K562 (cell line): ENCODE results near the gene SCP2. TPM values are rescaled to one million over a fixed set of nuclear protein-coding genes. Genes with fewer than 3 reads are reported as not detected.

Source experiments
- CEBPG ChIP-seq, 3 experiments: fragments of 200-800 bp in 1 of 3; sonication (Bioruptor generic) in 1 of 3; sonication (generic) in 1 of 3; formaldehyde crosslinking in 1 of 3; IDR thresholded peaks in 2 of 3; conservative IDR thresholded peaks in 1 of 3; 2 replicates each; pipeline versions ENCODE4 v1.6.1 to v1.8.0; 2016 to 2022; ENCODE audit warnings: missing compliant biosample characterization in 2 of 3, missing genetic modification characterization in 2 of 3, mild to moderate bottlenecking in 1 of 3, missing genetic modification reagents in 1 of 3
- COPS2 ChIP-seq: fragments of 450-650 bp; conservative IDR thresholded peaks from 2 replicates; pipeline ENCODE4 v1.6.1; 2016; ENCODE audit warnings: mild to moderate bottlenecking, moderate library complexity
- GABPA ChIP-seq: fragments of 200-800 bp; sonication (Bioruptor generic); conservative IDR thresholded peaks from 2 replicates; pipeline ENCODE4 v1.6.1; 2016; ENCODE audit warnings: low read depth, missing genetic modification characterization, missing compliant biosample characterization
- HDAC2 ChIP-seq: fragments of 450-650 bp; IDR thresholded peaks from 2 replicates; pipeline ENCODE4 v1.6.1; 2016; ENCODE audit warnings: mild to moderate bottlenecking
- LEF1 ChIP-seq: fragments of 450-650 bp; IDR thresholded peaks from 2 replicates; pipeline ENCODE4 v1.6.1; 2016; ENCODE audit warnings: mild to moderate bottlenecking
- MEF2A ChIP-seq: IDR thresholded peaks from 2 replicates; pipeline ENCODE4 v1.6.1; 2011; ENCODE audit warnings: low read depth, mild to moderate bottlenecking, low read length, moderate library complexity; ENCODE audit not compliant: control insufficient read depth
- MYBL2 ChIP-seq, 2 experiments: fragments of 450-650 bp in 1 of 2; sonication (generic) in 1 of 2; formaldehyde crosslinking in 1 of 2; IDR thresholded peaks; 2 replicates each; pipeline versions ENCODE4 v1.6.1 to v1.8.1; 2017 to 2022; ENCODE audit warnings: borderline replicate concordance in 1 of 2, inconsistent platforms in 1 of 2, low read depth in 1 of 2, mild to moderate bottlenecking in 1 of 2, missing genetic modification reagents in 1 of 2, moderate library complexity in 1 of 2
- NCOA1 ChIP-seq: fragments of 450-650 bp; IDR thresholded peaks from 2 replicates; pipeline ENCODE4 v1.6.1; 2016; ENCODE audit warnings: low read depth
- NFATC3 ChIP-seq: fragments of 450-650 bp; IDR thresholded peaks from 2 replicates; pipeline ENCODE4 v1.6.1; 2017; ENCODE audit warnings: mild to moderate bottlenecking
- PHF21A ChIP-seq: fragments of 450-650 bp; IDR thresholded peaks from 2 replicates; pipeline ENCODE4 v1.6.1; 2017; ENCODE audit warnings: low read depth, borderline replicate concordance
- polyA plus RNA-seq, 8 experiments: library from polyadenylated mRNA; depleted of rRNA in 4 of 8; stranded (reverse) in 5 of 8; unstranded in 3 of 8; fragments of >200 nt; fragmentation: Nextera tagmentation in 2 of 8; fragmentation: Illumina TruSeq in 1 of 8; extraction: Ambion mirVana in 2 of 8; extraction: Trizol in 1 of 8; gene quantifications; 2 replicates each; pipeline versions ENCODE4 v1.2.1 to v1.2.3, GENCODE V29; 2011 to 2014; ENCODE audit warnings: inconsistent platforms in 1 of 8, missing spikeins in 1 of 8
- total RNA-seq, 7 experiments: library from RNA; depleted of rRNA in 6 of 7; stranded (reverse); fragments of >200 nt in 6 of 7; fragmentation: Illumina TruSeq in 2 of 7; extraction: Trizol in 2 of 7; gene quantifications; 2 replicates each; pipeline versions ENCODE4 v1.2.1 to v1.2.3, GENCODE V29; 2011 to 2021; ENCODE audit warnings: low replicate concordance in 1 of 7
- TF ChIP-seq, protein P1 (sequence below): sonication (generic); formaldehyde crosslinking; IDR thresholded peaks from 2 replicates; pipeline ENCODE4 v1.8.1; 2022; ENCODE audit warnings: missing genetic modification reagents
- TF ChIP-seq, protein P2 (sequence below): IDR thresholded peaks from 2 replicates; pipeline ENCODE4 v1.6.1; 2011; ENCODE audit not compliant: insufficient read length; ENCODE audit errors: extremely low read depth
- TF ChIP-seq, protein P3 (sequence below): fragments of 450-650 bp; formaldehyde crosslinking; IDR thresholded peaks from 2 replicates; pipeline ENCODE4 v1.4.0; 2022; ENCODE audit warnings: mild to moderate bottlenecking, moderate library complexity
- TF ChIP-seq, protein P4 (sequence below), 2 experiments: fragments of 450-650 bp; formaldehyde crosslinking in 1 of 2; IDR thresholded peaks; 2 replicates each; pipeline versions ENCODE4 v1.4.0 to v1.6.1; 2014 to 2020; ENCODE audit warnings: mild to moderate bottlenecking in 2 of 2, borderline replicate concordance in 1 of 2, low read depth in 1 of 2

SCP2 gene
- total and polyA plus RNA-seq, 9 of the 15 experiments (the other 6 are each of a cell fraction or from before 2014, with no cell fraction given): 63.8 to 258 (median 106) TPM

DNA sequence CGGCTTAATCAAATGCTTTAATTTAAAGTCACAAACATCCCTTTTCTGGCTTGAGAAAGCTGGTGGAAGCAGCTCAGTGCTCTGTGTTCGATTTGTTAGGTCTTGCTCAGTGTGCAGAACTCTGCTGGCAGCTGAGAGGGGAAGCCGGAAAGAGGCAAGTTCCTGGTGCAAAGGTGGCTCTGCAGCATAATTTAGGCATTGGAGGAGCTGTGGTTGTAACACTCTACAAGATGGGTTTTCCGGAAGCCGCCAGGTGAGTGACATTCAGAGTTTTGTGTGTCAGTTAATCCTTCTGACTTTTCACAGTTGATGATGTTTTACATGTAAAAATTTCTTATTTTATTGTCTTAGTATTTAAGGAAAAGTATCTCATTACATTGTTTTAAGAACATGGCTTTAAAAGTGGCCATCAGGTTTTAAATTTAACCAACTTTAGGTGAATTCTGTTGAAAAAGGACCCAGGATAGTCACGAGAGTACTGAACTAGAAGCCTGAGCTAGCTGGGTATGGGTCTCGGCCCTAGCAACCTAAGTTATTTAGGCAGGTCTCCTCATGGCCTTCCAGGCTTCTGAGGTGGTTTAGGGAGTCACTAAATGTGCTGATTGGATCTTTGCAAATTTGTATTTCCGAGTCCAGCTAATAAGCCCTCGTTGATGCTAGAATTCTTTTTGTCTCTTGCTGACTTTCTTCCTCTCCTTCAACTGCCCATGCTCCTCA, 87.9 kb downstream of the SCP2 start (continued):
- TF ChIP-seq NFATC3: no peak
- TF ChIP-seq MEF2A: 0 out of 2 replicates have a peak, but pooled peaks have one; percentile 39
- TF ChIP-seq GABPA (tag): peak; percentile 85
- TF ChIP-seq LEF1: no peak; the same call in 1 of the 2 replicates
- TF ChIP-seq NCOA1: no peak
- TF ChIP-seq, protein P1, sequence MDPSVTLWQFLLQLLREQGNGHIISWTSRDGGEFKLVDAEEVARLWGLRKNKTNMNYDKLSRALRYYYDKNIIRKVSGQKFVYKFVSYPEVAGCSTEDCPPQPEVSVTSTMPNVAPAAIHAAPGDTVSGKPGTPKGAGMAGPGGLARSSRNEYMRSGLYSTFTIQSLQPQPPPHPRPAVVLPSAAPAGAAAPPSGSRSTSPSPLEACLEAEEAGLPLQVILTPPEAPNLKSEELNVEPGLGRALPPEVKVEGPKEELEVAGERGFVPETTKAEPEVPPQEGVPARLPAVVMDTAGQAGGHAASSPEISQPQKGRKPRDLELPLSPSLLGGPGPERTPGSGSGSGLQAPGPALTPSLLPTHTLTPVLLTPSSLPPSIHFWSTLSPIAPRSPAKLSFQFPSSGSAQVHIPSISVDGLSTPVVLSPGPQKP: no peak
- TF ChIP-seq, protein P2, sequence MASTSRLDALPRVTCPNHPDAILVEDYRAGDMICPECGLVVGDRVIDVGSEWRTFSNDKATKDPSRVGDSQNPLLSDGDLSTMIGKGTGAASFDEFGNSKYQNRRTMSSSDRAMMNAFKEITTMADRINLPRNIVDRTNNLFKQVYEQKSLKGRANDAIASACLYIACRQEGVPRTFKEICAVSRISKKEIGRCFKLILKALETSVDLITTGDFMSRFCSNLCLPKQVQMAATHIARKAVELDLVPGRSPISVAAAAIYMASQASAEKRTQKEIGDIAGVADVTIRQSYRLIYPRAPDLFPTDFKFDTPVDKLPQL: no peak
- TF ChIP-seq, protein P3, sequence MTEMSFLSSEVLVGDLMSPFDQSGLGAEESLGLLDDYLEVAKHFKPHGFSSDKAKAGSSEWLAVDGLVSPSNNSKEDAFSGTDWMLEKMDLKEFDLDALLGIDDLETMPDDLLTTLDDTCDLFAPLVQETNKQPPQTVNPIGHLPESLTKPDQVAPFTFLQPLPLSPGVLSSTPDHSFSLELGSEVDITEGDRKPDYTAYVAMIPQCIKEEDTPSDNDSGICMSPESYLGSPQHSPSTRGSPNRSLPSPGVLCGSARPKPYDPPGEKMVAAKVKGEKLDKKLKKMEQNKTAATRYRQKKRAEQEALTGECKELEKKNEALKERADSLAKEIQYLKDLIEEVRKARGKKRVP (CRISPR knock-in tag): no peak
- TF ChIP-seq COPS2: no peak
- peak; percentile 45; the same call in 1 of the 2 replicates for TF ChIP-seq PHF21A
- TF ChIP-seq, protein P4, sequence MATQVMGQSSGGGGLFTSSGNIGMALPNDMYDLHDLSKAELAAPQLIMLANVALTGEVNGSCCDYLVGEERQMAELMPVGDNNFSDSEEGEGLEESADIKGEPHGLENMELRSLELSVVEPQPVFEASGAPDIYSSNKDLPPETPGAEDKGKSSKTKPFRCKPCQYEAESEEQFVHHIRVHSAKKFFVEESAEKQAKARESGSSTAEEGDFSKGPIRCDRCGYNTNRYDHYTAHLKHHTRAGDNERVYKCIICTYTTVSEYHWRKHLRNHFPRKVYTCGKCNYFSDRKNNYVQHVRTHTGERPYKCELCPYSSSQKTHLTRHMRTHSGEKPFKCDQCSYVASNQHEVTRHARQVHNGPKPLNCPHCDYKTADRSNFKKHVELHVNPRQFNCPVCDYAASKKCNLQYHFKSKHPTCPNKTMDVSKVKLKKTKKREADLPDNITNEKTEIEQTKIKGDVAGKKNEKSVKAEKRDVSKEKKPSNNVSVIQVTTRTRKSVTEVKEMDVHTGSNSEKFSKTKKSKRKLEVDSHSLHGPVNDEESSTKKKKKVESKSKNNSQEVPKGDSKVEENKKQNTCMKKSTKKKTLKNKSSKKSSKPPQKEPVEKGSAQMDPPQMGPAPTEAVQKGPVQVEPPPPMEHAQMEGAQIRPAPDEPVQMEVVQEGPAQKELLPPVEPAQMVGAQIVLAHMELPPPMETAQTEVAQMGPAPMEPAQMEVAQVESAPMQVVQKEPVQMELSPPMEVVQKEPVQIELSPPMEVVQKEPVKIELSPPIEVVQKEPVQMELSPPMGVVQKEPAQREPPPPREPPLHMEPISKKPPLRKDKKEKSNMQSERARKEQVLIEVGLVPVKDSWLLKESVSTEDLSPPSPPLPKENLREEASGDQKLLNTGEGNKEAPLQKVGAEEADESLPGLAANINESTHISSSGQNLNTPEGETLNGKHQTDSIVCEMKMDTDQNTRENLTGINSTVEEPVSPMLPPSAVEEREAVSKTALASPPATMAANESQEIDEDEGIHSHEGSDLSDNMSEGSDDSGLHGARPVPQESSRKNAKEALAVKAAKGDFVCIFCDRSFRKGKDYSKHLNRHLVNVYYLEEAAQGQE (IDR thresholded peaks at IDR 0.05; ENCODE audit: borderline replicate concordance): peak; percentile 97
- TF ChIP-seq, protein P4 (CRISPR knock-in tag; IDR thresholded peaks at IDR 0.05; ENCODE audit: low read depth): no peak
- no peak for TF ChIP-seq MYBL2 (IDR thresholded peaks at IDR 0.05; ENCODE audit: low read depth)
- no peak for TF ChIP-seq MYBL2 (CRISPR knock-in tag; IDR thresholded peaks at IDR 0.05; ENCODE audit: borderline replicate concordance)
- TF ChIP-seq HDAC2: peak; percentile 67
- TF ChIP-seq CEBPG (CRISPR knock-in tag; IDR thresholded peaks at IDR 0.05): no peak
- no peak for TF ChIP-seq CEBPG (tag; conservative IDR thresholded peaks at IDR 0.05 in 1 of 2, IDR thresholded peaks at IDR 0.05 in 1 of 2)
